ENCODE data around the gene PCBP3. TPM values are rescaled to one million over a fixed set of nuclear protein-coding genes. Genes with fewer than 3 reads are reported as not detected.
"Not testable (repeated sequence)": the region's sequence is repeated elsewhere in the genome, so short reads cannot be mapped to it uniquely, and the experiment has no call there.

PCBP3 gene
- total RNA-seq, 1 donor from 2014 or later = not detected

- peak overlapping the region; percentile 58 for H3K4me3 ChIP-seq (ENCODE audit: low read depth, low read length)
- peak; percentile 77 for TF ChIP-seq CTCF (conservative IDR thresholded peaks at IDR 0.05; ENCODE audit: low read depth, low read length)
- DNase-seq (ENCODE audit: low read depth) = no peak
Observed at GRCh38 chr21:45973475-45974072, 330.0 kb downstream of the PCBP3 start.

- no peak for TF ChIP-seq CTCF (conservative IDR thresholded peaks at IDR 0.05; ENCODE audit: low read depth, low read length)
- DNase-seq (ENCODE audit: low read depth) = no peak
- peak overlapping the region; percentile 58 for H3K4me3 ChIP-seq (ENCODE audit: low read depth, low read length)
Observed at GRCh38 chr21:45974073-45975019, 330.8 kb downstream of the PCBP3 start.

GRCh38 chr21:45975020-45975666 is 331.6 kb downstream of the PCBP3 start:
- TF ChIP-seq CTCF (conservative IDR thresholded peaks at IDR 0.05; ENCODE audit: low read depth, low read length) = no peak
- DNase-seq (ENCODE audit: low read depth) = no peak
- no peak overlapping the region for H3K4me3 ChIP-seq (ENCODE audit: low read depth, low read length)

- H3K4me3 ChIP-seq (ENCODE audit: low read depth, low read length); DNase-seq (ENCODE audit: low read depth): not testable (repeated sequence)
Observed at GRCh38 chr21:45975667-45976409, 332.3 kb downstream of the PCBP3 start.

GRCh38 chr21:45976701-45977311 is 333.3 kb downstream of the PCBP3 start:
- no peak overlapping the region for H3K4me3 ChIP-seq (ENCODE audit: low read depth, low read length)
- DNase-seq (ENCODE audit: low read depth) = no peak
- no peak for TF ChIP-seq CTCF (conservative IDR thresholded peaks at IDR 0.05; ENCODE audit: low read depth, low read length)

- no peak overlapping the region for H3K4me3 ChIP-seq (ENCODE audit: low read depth, low read length)
- no peak for TF ChIP-seq CTCF (conservative IDR thresholded peaks at IDR 0.05; ENCODE audit: low read depth, low read length)
- DNase-seq (ENCODE audit: low read depth) = no peak
Observed at GRCh38 chr21:45977396-45977795, 333.9 kb downstream of the PCBP3 start.
